Ramos (cell line): Measurements from ENCODE around the gene RDX.
"Not testable (repeated sequence)": the region's sequence is repeated elsewhere in the genome, so short reads cannot be mapped to it uniquely, and the experiment has no call there.

Experiments
- in situ Hi-C: fragments of 300-500 bp; cut with MboI; formaldehyde crosslinking; loops from one replicate; pipeline ENCODE4 v1.14.3; 2022; ENCODE audit warnings: low sequenced_read_pairs; ENCODE audit not compliant: unreplicated experiment

Gene RDX

DNA sequence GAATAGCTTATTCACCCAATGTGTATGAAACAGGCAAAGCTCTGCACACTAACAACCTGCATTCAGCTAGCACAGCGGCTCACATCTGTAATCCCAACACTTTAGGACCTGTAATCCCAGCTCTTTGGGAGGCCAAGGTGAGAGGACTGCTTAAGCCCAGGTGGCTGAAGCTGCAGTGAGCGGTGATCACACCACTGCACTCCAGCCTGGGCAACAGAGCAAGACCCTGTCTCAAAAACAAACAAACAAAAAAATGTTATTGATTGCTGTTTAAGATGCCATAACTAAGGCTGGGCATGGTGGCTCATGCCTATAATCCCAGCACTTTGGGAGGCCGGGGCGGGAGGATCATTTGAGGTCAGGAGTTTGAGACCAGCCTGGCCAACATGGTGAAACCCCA, 15.8 kb downstream of the RDX start:
- in situ Hi-C loops: not testable (repeated sequence)

DNA sequence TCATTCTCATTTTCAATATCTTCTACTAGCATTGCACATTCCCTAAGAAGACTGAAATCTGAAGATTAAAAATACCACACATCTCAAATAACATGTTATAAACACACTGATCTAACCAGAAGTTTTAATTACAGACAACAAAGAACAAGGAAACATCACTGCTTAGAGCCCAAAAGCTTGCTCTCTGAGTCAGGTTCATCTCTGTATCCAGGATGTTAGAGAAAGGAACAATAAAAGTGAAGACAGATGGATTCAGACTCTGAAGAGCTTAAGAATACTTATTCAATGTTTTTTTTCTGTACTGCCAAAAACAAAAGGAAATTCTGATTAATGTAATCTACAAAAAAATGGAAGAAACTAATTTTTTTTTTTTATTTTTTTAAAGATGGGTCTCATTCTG, 16.5 kb downstream of the RDX start:
- in situ Hi-C loops: no loop called here

DNA sequence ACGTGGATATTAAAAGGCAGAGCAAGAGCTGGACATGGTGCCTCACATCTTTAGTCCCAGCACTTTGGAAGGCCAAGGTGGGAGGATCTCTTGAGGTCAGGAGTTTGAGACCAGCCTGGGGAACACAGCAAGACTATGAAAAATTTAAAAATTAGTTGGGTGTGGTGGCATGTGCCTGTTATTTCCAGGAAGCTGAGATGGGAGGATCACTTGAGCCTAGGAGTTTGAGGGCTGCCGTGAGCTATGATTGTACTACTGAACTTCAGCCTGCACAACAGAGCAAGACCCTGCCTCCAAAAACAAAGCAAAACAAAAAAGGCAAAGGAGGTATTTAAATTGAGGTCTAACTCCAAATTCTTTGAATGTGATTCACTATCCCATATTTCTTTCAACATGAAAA, 23.5 kb downstream of the RDX start:
- in situ Hi-C loops: no loop called here

DNA sequence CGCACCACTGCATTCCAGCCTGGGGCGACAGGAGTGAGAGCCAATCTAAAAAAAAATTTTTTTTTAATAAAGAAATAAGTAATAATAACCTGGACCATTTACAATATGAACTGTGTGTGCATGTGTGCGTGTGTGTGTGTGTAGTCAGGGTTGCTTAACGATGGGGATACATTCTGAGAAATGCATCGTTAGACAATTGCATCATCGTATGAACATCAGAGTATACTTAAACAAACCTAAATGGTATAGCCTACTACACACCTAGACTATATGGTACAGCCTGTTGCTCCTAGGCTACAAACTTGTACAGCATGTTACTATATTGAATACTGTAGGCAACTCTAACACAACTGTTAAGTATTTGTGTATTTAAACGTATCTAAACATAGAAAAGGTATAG, 26.4 kb downstream of the RDX start:
- in situ Hi-C loops: no loop called here

- in situ Hi-C loops: no loop called here
Observed at GRCh38 chr11:110268441-110268840, 28.0 kb downstream of the RDX start.

DNA sequence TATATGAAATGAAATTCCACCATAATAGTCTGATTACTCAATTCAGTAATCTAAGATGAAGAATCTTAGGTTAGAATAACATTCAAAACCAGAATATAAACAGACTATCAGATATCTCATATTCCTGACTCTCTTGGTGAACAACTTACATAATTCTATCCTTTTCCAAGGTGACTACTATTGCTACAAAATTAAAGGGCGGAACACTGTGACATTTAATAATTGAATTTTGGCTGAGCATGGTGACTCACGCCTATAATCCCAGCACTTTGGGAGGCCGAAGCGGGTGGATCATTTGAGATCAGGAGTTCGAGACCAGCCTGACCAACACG, 34.4 kb downstream of the RDX start:
- in situ Hi-C loops: no loop called here

- in situ Hi-C loops: no loop called here
Observed at GRCh38 chr11:110261195-110262071, 35.0 kb downstream of the RDX start.

DNA sequence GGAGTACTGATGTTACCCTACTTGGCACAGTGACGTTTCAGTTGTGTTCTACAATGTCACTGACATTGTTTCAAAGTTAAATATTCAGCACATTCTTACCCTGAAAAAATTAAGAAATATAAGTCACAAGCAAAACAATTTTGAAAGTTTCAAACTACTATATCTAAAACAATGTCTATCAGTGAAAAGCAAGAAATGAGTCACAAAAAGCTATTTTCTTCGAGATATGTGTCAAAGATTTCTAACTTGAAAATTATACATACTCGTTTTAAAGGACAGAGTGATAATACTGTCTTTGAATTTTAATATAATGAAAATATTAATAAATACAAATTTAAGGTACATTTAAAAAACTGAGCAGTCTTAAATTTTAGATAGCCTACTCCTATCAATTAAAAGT, 42.9 kb downstream of the RDX start:
- in situ Hi-C loops: no loop called here

GRCh38 chr11:110251836-110252235, 44.6 kb downstream of the RDX start:
- in situ Hi-C loops: no loop called here

- in situ Hi-C loops: no loop called here
Observed at GRCh38 chr11:110250168-110250567, 46.2 kb downstream of the RDX start.

DNA sequence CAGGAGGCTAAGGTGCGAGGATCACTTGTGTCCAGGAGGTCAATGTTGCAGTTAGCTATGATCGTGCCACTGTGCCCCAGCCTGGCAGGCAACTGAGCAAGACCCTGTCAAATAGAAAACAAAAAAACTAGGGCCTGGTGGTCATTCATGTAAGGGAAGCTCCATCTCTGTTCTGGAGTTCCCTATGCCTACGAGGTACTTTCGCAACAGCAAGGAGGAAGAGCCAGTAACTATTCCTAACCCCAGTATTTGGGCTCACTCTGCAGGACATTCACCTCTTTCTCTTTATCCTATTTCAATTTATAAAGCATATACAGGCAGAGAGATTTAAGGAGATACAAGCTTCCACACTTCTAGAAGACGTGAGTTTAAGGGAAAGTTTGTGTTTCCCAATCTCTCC, 46.6 kb downstream of the RDX start:
- in situ Hi-C loops: no loop called here

DNA sequence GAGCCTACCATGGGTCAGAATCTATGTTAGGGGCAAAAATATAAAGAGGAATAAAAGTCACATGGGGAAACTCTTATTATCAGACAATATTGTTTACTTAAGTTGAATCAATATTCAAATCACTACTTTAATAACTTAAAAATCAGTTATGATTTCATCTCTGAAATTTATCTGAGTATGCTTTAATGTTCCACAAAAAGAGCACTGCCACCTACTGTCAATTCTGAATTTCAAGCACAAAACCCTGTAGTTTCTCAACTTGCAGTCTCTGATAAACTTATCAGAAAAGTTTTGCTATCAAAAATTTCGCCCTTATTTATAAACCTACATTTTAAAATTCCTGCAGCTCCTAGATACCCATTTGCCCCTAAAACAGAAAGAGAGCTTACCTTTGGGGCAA, 47.3 kb downstream of the RDX start:
- in situ Hi-C loops: no loop called here

DNA sequence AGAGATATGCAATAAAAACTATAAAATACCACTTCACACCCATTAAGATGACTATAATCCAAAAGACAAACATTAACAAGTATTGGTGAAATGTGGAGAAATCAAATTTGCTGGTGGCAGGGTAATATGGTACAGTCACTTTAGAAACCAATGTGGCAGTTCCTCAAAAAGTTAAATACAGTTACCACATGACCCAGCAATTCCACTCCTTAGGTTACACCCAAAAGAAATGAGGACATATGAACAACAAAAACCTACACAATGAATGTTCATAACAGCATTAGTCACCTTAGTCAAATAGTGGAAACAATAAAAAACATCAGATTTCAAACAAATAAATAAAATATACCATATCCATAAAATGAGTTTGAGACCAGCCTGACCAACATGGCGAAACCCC, 52.6 kb downstream of the RDX start:
- in situ Hi-C loops: no loop called here

GRCh38 chr11:110242746-110243145, 53.7 kb downstream of the RDX start:
- in situ Hi-C loops: no loop called here

- in situ Hi-C loops: no loop called here
Observed at GRCh38 chr11:110242188-110242587, 54.2 kb downstream of the RDX start.

DNA sequence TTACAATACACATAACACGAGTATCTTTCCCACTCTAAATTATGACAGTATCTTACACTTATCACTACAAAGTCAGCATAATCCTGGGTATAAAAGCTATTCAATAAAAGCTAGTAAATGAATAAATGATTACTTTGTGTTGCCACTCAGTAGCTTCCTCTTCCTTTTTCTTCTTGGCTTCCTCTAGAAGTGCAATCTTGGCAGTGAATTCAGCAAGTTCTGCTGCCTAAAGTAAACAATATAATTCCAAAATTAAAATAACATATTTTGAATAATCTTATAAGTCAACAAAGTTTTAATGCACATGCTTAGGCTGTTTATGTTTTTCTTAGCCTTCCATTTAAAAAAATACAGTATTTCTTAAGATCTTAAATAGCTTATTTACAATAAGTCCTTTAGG, 60.4 kb downstream of the RDX start:
- in situ Hi-C loops: no loop called here

- in situ Hi-C loops: no loop called here
Observed at GRCh38 chr11:110230377-110230776, 66.0 kb downstream of the RDX start.

DNA sequence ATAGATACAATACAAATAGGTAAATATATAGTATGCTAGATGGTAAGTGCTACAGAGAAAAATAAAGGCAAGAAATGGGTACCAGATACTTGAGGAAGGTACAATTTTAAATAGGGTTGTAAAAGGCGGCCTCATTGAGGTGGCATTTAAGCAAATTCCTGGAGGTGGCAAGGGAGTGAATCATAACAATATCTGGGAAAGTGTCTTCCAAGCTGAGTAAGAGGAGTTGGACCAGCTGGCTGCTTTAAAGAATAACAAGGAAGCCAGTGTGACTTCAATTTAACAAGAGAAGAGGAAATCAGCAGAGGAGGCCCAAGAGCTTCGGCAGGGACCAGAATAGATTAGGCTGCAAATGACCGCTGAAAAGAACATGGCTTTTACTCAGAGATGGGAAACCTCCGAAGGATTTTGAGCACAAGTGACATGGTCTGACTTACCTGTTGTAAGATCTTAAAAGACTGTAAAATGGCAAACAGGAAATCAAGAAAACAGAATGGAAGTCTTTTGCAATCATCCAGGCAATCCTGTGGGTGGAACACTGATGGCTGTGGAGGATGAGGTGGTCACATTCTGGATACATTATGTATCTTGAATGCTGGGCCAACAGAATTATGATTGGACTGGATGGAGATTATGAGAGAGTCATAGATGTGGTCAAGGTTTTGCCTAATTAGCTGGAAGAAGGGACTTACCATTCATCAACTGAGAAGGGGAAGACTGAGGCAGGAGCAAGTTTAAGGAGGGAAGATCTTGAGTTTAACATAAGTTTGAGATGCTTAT, 77.2 kb downstream of the RDX start:
- in situ Hi-C loops: no loop called here

- in situ Hi-C loops: no loop called here
Observed at GRCh38 chr11:110217936-110218335, 78.5 kb downstream of the RDX start.

- in situ Hi-C loops: no loop called here
Observed at GRCh38 chr11:110217223-110217877, 79.1 kb downstream of the RDX start.

DNA sequence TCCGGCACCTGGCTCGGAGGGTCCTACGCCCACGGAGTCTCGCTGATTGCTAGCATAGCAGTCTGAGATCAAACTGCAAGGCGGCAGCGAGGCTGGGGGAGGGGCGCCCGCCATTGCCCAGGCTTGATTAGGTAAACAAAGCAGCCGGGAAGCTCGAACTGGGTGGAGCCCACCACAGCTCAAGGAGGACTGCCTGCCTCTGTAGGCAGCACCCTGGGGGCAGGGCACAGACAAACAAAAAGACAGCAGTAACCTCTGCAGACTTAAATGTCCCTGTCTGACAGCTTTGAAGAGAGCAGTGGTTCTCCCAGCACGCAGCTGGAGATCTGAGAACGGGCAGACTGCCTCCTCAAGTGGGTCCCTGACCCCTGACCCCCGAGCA, 87.1 kb downstream of the RDX start:
- in situ Hi-C loops: loop anchor here (10.0 kb wide), 2 partner anchors 165 to 225 kb away; no protein-coding TSS in a partner anchor
